NT2/D1 (cell line): Measurements from ENCODE around the gene PAPOLG.
"Not testable (repeated sequence)": the region's sequence is repeated elsewhere in the genome, so short reads cannot be mapped to it uniquely, and the experiment has no call there.

Experiments used
- DNase-seq: peaks from one replicate; pipeline ENCODE4 v3.0.0-alpha.2; 2011; ENCODE audit warnings: low read depth, low spot score
- H3K27me3 ChIP-seq: 2 replicates; pipeline ENCODE4 v1.6.0; 2011; ENCODE audit warnings: mild to moderate bottlenecking; ENCODE audit not compliant: insufficient read length, insufficient read depth
- H3K36me3 ChIP-seq: 2 replicates; pipeline ENCODE4 v1.6.1; 2011; ENCODE audit warnings: mild to moderate bottlenecking, low read length, mixed read lengths; ENCODE audit not compliant: insufficient read depth, insufficient read length
- H3K4me1 ChIP-seq: 2 replicates; pipeline ENCODE4 v1.5.1; 2011; ENCODE audit not compliant: insufficient read depth, insufficient read length
- H3K4me3 ChIP-seq: 2 replicates; pipeline ENCODE4 v1.5.1; 2011; ENCODE audit warnings: low read depth; ENCODE audit not compliant: insufficient read length
- H3K9ac ChIP-seq: 2 replicates; pipeline ENCODE4 v1.6.0; 2011; ENCODE audit warnings: low read depth; ENCODE audit not compliant: insufficient read length
- H3K9me3 ChIP-seq: 2 replicates; pipeline ENCODE4 v1.5.1; 2011; ENCODE audit warnings: mild to moderate bottlenecking, low read length; ENCODE audit not compliant: insufficient read depth
- SUZ12 ChIP-seq: IDR thresholded peaks from 2 replicates; pipeline ENCODE4 v1.6.1; 2011; ENCODE audit not compliant: insufficient read length, insufficient read depth; ENCODE audit errors: extremely low read depth
- YY1 ChIP-seq: IDR thresholded peaks from 2 replicates; pipeline ENCODE4 v1.6.1; 2011; ENCODE audit not compliant: insufficient read length, insufficient read depth
- ZNF274 ChIP-seq: IDR thresholded peaks from 2 replicates; pipeline ENCODE4 v1.6.1; 2011; ENCODE audit warnings: mild to moderate bottlenecking, low read depth, low read length

Gene PAPOLG

DNA sequence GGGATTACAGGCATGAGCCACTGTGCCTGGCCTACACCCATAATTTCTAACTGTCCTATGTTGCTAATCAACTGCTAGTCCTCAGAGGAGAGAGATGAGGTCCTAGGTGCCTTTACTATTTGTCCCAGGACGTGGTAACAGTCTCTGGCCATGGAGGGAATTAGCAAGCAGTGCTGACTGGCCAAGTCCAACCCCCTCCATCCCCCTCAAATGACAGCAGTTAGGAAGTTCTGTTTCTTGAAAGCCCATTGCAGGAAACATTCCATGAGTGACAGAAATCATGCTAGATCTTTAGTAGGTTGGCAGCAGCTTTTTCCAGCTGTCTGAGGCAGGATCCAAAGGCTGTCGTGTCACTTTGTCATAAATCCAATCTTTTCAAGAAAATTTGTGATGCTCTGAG, 69.6 kb downstream of the PAPOLG start:
- Histone ChIP-seq H3K9ac (no peak overlapping the region), H3K9me3 (no peaks in the 10 kb centered on the region), H3K4me3 (no peak overlapping the region), H3K4me1 (no peaks in the 10 kb centered on the region), H3K36me3 (no peaks in the 10 kb centered on the region), H3K27me3 (no peaks in the 10 kb centered on the region)
- DNase-seq, result no peak
- no peak for TF ChIP-seq ZNF274
- TF ChIP-seq SUZ12, result no peak
- no peak for TF ChIP-seq YY1

DNA sequence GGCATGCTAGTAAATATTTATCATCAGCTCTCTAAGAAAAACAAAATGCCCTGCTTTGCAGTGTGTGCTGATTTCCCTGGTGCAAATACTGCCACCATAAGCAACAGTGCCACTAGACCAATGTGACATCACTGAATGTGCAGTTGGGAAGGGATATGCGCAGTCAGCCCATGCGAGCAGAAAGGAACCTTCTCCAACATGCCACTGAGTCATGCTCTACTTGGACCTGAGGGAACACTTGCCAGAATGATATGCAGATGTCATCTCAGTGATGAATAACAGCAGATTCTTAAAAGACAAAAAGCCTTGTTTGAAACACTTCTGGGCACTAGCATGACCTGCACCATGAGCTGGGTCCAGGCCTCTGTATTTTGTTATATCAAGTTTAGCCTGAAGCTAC, 70.0 kb downstream of the PAPOLG start:
- Histone ChIP-seq H3K4me1 (no peaks in the 10 kb centered on the region), H3K9ac (no peak overlapping the region), H3K27me3 (no peaks in the 10 kb centered on the region), H3K9me3 (no peaks in the 10 kb centered on the region), H3K4me3 (no peak overlapping the region), H3K36me3 (no peaks in the 10 kb centered on the region)
- DNase-seq, result no peak
- TF ChIP-seq YY1 (no peak), SUZ12 (no peak), ZNF274 (no peak)

- not testable (repeated sequence) for H3K4me1 ChIP-seq, H3K9me3 ChIP-seq, H3K9ac ChIP-seq, DNase-seq, H3K27me3 ChIP-seq, H3K4me3 ChIP-seq, H3K36me3 ChIP-seq
Measured at GRCh38 chr2:60826860-60827259, 70.8 kb downstream of the PAPOLG start.

DNA sequence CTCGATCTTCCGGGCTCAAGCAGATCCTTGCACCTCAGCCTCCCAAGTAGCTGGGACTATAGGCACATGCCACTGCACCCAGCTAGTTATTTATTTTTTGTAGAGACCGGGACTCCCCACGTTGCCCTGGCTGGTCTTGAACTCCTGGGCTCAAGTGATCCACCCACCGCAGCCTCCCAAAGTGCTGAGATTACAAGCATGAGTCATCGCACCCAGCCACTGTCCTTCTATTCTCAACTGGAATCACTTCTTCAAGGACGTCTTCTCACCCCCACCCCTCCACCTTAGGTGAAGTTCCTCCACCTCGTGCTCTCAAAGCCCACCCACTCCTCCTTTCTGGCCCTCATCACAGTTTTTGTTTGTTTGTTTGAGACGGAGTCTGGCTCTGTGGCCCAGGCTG, 71.3 kb downstream of the PAPOLG start:
- TF ChIP-seq SUZ12, result no peak
- no peak for TF ChIP-seq ZNF274
- TF ChIP-seq YY1, result no peak
- H3K27me3 ChIP-seq, result no peaks in the 10 kb centered on the region
- no peak for DNase-seq
- no peak overlapping the region for H3K4me3 ChIP-seq
- H3K36me3 ChIP-seq, result no peaks in the 10 kb centered on the region
- no peak overlapping the region for H3K9ac ChIP-seq
- no peaks in the 10 kb centered on the region for H3K4me1 ChIP-seq
- H3K9me3 ChIP-seq, result no peaks in the 10 kb centered on the region

GRCh38 chr2:60830991-60831390, 74.9 kb downstream of the PAPOLG start:
- no peak overlapping the region for H3K4me3 ChIP-seq
- no peaks in the 10 kb centered on the region for H3K36me3 ChIP-seq
- no peaks in the 10 kb centered on the region for H3K9me3 ChIP-seq
- no peaks in the 10 kb centered on the region for H3K4me1 ChIP-seq
- no peak overlapping the region for H3K9ac ChIP-seq
- DNase-seq, result no peak
- TF ChIP-seq SUZ12 (no peak), ZNF274 (no peak), YY1 (no peak)
- peaks cover 6% of the 10 kb centered on the region for H3K27me3 ChIP-seq

DNA sequence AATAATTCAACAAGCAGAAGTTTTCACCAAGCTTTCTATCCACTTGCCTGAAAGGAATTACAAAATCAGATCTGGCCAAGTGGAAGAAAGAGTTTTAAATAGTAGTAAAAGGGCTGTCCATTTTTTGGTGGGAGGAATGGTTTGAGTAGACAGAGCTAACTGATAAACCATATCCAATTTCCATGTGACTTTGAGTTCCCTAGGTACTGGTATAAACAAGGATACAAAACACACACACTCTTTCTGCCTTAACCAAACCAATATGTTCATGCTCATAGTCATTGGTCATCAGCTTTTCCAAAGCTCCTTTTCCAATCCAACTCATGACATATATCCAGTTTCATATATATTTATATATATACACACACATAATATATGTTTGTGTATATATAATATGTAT, 75.9 kb downstream of the PAPOLG start:
- Histone ChIP-seq H3K4me3 (no peak overlapping the region), H3K4me1 (no peaks in the 10 kb centered on the region), H3K9me3 (no peaks in the 10 kb centered on the region), H3K36me3 (no peaks in the 10 kb centered on the region), H3K27me3 (peaks cover 15% of the 10 kb centered on the region), H3K9ac (no peak overlapping the region)
- no peak for DNase-seq
- TF ChIP-seq YY1 (no peak), ZNF274 (no peak), SUZ12 (no peak)

- H3K9ac ChIP-seq, result no peak overlapping the region
- H3K27me3 ChIP-seq, result peaks cover 15% of the 10 kb centered on the region
- H3K36me3 ChIP-seq, result no peaks in the 10 kb centered on the region
- no peak for DNase-seq
- no peak overlapping the region for H3K4me3 ChIP-seq
- H3K4me1 ChIP-seq, result no peaks in the 10 kb centered on the region
- H3K9me3 ChIP-seq, result no peaks in the 10 kb centered on the region
- TF ChIP-seq YY1, result no peak
- no peak for TF ChIP-seq SUZ12
- TF ChIP-seq ZNF274, result no peak
Measured at GRCh38 chr2:60832621-60833020, 76.6 kb downstream of the PAPOLG start.

DNA sequence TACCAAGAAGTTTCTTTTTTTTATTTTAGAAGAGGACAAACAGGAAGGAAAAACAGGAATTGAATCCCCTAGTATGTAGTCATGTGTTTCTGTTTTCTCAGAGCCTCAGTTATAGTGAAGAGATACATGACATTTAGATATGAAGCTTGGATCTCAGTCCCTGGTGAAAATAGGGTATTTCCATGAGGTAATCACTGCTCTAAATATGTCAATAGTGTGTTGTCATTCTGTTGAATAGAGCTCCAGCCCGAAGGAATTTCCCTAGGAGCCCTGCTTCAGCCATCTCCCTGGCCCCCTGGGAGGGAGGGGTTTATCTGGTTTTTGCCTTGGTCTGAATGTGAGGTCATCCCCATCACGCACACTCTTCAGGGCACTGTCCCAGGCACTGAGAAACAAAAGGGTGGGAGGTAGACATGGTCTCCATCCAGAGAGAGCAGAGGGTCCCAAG, 78.2 kb downstream of the PAPOLG start:
- no peak overlapping the region for H3K9ac ChIP-seq
- no peak overlapping the region for H3K4me3 ChIP-seq
- no peaks in the 10 kb centered on the region for H3K4me1 ChIP-seq
- H3K9me3 ChIP-seq, result no peaks in the 10 kb centered on the region
- no peak for TF ChIP-seq YY1
- TF ChIP-seq ZNF274, result no peak
- no peak for TF ChIP-seq SUZ12
- DNase-seq, result no peak
- no peaks in the 10 kb centered on the region for H3K36me3 ChIP-seq
- peaks cover 24% of the 10 kb centered on the region for H3K27me3 ChIP-seq
